Suppressor macrophage treated with lipopolysaccharide for 1 hour (primary cell): ENCODE measurements around the gene TMEM132E.

Experiments used
- DNase-seq, 3 donors: peaks; one replicate each; pipeline ENCODE4 v3.0.0-alpha.2; 2020 to 2022

TMEM132E gene

DNA sequence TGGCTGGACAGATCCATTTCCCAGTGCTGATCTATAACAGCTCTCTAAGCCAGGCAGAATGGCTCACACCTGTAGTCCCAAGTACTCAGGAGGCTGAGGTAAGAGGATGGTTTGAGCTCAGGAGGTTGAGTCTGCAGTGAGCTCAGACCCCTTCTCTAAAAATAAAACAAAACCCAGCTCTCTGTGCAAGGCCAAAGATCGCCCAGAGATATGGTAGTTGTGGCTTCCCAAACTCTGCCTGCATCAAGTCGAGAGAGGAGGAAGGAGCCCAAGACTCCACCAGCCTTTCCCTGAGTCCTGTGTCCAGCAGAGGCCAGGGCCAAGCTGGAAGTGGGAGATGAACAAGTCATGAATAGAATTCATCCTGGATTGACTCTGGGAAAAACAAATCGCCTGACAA is 88.8 kb downstream of the TMEM132E start:
- DNase-seq = no peak

DNA sequence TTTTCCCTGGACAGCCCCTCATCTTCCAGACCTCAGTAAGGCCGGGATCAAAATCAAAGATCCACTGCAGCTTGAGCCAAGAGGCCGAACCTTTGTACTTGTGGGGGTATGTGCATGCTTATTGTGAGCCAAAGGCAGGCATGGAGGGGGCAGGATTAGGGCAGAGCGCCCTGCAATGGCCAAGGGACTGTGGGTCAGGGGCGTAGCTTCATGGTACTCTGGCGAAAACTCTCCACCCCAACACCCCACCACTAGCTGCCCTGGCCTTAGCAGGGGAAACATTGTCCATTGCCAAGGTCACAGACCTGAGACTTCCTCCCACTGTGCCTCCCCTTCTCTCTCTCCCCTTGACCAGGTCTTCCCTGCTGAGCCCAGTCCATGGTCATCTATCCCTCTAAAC is 90.1 kb downstream of the TMEM132E start:
- no peak for DNase-seq

DNA sequence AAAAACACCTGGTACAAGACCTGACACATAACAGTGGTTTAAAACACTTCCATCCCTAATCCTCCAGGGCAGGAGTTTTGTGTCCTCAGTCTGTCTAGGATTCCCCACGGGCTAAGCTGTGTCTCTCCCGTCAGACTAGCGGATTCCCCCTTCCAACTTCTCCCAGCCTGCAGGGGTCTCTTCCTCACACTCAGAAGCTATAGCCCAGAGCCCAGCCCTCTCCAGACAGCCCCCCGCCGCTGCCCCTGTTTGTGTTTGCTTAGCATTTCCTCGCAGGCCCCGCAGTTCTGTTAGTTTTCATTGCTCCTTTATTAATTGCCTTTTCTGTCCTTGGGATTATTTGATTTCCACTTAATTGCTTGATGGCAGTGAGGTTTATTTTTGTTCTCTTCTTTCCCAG is 91.2 kb downstream of the TMEM132E start:
- no peak for DNase-seq

DNA sequence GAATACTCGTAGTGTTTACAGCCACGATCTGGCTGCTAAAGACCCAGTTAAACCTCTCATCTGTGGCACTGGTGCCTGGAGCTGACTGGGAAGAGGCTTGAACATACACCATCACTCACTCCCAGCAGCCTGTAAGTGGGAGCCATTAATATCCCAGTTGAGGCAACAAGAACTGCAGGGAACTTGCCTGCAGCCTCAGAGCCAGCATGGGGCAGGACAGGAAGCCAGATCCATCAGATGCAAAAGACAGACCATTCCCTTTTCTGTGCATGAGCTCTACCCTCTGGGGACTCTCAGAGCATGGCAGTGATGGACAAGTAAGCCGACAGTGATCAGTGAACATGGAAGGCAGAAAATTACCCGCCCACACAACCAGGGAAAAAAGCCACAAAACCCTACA is 91.8 kb downstream of the TMEM132E start:
- no peak for DNase-seq

DNA sequence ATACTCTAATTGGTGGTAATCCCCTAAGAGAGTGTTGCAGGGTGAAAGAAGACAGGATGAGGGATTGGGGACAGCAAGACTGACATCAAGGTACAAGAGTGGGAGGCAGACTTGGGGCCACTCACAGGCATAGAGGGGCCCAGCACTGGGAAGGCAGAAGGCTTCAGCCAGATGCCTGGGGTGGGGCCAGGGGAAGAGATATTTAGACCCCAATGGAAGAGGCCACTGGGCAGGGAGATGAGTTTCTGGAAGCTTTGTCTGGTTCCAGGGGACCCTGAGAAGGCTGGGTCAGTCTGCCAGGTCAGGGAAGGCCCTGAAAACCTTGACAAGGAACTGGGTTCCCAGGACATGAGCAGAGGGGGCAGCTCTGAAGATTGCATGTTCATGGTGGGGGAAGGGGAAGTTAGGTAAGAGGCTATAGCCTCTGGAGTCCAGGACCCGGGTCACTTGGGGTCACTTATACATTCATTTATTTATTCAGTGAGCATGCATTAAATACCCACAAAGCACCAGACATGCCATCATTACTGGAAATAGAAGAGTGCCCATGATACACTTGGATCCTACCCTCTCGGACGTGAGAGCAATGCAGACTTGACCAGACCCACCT is 92.9 kb downstream of the TMEM132E start:
- DNase-seq = no peak

DNA sequence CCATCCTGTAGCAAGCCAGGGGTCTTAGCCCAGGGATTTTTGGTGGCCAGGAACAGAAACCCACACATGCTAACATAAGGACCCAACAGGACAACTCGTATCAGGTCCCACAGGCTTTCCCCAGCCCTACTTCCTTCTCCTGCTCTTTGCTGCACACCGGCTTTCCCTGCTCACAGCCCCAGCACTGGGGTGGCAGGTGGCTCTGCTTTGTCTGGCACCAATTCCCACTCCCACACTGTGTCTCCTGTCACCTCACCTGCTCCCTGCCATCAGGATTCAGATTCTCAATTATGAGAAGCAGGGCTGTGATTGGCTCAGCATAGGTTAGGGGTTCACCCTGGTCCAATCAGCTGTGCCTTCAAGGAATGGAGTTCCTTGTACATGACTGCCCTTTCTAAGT is 94.1 kb downstream of the TMEM132E start:
- DNase-seq = no peak

DNA sequence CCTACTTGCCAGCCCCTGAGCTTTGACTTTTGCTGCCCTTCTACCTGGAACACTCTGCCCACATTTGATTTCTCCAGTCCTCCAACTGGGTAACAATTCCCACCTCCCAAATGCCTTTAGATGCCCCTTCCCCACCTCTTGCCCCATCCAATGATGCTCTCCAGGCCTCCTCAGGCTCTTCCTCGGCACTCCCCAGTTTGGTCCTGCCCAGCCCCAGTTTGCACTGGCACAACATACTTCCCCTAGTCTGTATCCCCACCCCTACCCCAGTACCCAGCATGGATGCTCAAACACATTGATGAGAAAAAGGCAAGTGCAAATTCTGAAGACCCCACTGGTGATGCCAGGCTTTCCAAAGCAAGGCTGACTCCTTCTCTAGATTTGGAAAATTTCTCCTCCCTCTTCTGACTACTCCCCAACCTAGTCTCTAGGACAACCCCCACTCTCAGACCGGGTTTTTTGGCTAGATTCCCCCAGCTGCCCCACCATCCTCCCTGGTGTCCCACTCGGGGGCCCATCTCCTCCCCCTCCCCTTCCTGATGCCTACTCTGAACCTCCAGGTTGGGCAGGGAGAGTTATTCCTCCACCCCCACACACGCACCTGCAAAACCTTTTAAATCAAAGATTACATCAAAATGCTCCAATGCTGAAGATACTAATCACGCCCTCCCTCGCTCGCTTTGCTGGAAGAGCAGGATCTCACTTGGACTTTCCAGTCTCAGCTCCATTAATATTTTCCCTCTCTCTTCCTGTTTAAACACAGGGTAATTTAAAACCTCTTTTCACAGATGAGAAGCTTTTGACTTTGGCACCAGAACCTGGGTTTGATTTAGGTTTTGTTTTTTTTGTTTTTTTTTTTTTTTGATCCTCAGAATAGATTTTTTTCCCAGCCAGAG is 94.9 kb downstream of the TMEM132E start:
- no peak for DNase-seq

DNA sequence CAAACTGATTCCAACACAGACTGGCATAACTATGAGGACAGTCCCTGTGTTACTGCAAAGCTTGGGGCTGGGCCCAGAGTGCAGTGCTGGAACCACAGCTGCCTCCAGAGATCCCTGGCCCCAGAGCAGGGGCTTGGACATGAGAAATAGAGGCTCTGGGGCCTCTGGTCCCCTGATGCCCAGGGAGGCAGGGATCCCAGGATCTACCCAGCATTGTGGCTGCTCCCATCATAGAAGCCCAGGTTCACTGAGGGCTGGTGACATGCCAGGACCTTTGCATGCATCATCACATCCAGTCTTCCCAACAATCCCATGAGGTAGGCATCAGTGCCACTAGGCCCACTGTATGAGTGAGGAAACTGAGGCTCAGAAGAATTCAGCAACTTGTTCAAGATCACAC is 95.8 kb downstream of the TMEM132E start:
- DNase-seq = no peak

DNA sequence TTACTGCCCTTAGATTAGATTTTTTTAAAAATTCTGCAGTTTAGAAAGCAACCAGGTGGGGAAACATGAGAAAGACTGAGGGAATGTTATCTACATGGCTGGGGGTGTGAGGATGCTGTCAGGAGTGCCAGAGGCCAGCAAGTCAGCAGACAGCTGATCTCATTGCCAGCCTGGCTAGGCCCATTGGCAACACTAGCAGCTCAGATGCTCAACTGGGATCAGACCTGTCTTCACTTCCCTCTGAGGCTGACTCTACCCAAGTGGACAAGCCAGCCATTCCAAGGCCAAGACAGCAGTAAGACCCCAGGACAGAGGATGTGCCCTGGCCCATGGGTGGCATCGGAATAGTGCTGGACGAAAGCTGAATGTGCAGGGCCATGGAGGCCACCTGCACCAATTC is 96.2 kb downstream of the TMEM132E start:
- DNase-seq = no peak

DNA sequence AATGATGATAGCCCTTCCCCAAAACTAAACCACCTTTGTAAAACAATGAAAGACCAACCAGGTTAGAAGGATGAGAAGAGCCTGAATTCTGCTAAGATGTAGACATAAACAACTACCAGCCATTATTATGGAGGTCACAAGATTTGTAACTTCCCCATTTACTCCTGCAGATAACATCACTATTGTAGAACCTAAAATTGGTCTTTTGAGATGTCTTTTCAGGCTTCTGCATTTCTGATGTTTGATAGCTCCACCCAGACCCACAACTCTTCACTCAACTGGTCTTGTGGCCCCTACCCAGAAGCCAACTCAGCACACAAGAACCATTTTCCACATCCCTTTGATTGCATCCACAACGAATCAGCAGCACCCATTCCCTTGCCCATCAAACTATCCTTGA is 100.8 kb downstream of the TMEM132E start:
- no peak for DNase-seq

DNA sequence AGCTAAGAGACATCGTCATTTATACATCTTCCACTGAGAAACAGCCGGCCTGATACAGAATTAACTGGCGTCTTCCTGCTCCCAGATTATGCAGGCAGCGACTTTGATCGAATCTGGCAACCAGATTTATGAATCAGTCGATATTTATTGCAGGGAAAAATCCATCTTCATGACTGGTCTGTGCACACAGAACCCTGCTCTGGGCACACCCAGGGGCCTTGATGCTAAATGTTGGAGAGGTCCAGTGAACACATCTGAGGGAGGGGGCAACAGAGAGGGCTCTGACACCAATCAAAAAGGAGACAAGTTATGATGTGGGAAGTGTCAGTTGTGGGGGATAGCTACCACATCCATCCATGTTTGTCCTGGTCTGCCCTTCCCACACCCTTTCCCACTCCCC is 102.9 kb downstream of the TMEM132E start:
- DNase-seq = no peak

DNA sequence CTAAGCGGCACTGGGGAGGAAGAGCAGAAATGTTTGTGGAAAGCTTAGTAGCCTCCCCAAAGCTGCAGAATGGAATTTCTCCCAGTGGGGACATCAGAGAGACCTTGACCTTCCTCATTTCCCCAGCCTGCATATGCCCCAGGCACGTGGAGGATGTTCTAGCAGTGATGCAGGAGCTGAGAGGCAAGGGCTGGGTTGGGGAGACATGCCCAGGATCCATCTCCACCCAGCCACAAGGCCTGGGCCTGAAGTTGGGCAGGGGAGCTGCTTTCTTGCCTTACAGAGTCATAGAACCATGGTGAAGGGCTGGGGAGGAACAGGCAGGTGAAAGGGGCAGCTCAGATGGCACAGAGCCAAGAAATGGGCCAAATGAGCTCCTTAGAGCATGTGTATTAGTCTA is 104.0 kb downstream of the TMEM132E start:
- no peak for DNase-seq
